ENCODE results near the gene CPB1. TPM values are rescaled to one million over a fixed set of nuclear protein-coding genes. Genes with fewer than 3 reads are reported as not detected.

CPB1 gene
- total and polyA plus RNA-seq, 12 donors, result 0.29 to 3.2 (median 2.1) TPM; not detected in 4

DNA sequence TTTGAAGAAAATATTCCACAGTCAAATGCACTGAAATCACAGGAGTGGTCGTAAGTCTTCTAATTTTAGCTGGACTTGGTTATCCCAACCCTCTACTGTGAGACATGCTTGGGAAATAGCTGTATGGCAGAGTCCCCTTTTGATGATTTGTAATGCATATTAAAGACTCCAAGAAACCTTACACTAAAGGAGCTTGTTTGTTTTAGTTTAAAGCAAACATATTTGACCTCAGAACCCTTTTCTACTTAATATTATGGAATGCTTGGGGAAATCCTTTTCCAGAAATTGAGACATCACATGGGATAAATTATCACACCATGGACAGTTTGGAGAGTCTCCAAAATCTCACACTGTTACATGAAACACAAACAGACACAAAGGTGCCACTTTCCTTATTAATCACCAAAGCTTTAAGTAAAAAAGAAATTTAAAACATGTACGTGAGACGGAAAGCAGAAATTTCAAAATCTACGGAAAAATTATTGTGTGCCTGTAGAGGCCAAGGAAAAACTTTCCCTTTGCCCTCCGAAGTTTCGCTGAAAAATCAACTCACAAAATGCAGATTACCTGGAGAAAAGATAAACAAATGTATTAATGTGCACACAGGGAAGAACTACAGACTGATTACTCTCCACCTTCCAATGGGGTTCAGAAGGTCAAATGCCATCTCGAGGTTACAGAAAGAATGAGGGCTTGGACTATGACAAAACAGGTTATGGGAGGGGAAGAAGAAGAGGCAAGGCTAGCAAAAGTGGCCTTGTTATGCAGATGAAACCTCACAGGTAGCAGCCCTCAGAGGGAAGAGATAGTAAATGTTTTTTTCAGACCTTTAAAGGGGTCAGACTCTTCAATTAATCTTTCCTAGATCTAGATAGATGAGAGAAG lies 7.0 kb upstream of the CPB1 start:
- H3K36me3 ChIP-seq, result no peaks in the 10 kb centered on the region
- 71% methylated on average over 7 of the region's 7 CpGs for WGBS, 2 donors
- no peak overlapping the region for H3K4me3 ChIP-seq
- H3K27ac ChIP-seq, result no peak overlapping the region
- H3K4me1 ChIP-seq, result no peaks in the 10 kb centered on the region
- ATAC-seq (no peak), DNase-seq (no peak)
- intact Hi-C loops (cut with DNase I), result no loop called here
- TF ChIP-seq, protein P1, sequence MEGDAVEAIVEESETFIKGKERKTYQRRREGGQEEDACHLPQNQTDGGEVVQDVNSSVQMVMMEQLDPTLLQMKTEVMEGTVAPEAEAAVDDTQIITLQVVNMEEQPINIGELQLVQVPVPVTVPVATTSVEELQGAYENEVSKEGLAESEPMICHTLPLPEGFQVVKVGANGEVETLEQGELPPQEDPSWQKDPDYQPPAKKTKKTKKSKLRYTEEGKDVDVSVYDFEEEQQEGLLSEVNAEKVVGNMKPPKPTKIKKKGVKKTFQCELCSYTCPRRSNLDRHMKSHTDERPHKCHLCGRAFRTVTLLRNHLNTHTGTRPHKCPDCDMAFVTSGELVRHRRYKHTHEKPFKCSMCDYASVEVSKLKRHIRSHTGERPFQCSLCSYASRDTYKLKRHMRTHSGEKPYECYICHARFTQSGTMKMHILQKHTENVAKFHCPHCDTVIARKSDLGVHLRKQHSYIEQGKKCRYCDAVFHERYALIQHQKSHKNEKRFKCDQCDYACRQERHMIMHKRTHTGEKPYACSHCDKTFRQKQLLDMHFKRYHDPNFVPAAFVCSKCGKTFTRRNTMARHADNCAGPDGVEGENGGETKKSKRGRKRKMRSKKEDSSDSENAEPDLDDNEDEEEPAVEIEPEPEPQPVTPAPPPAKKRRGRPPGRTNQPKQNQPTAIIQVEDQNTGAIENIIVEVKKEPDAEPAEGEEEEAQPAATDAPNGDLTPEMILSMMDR (IDR thresholded peaks at IDR 0.05), result no peak
- H3K9me3 ChIP-seq, result peaks cover 0 to 16% (median 0%) of the 10 kb centered on the region in 11 donors
- no peaks in the 10 kb centered on the region for H3K27me3 ChIP-seq

DNA sequence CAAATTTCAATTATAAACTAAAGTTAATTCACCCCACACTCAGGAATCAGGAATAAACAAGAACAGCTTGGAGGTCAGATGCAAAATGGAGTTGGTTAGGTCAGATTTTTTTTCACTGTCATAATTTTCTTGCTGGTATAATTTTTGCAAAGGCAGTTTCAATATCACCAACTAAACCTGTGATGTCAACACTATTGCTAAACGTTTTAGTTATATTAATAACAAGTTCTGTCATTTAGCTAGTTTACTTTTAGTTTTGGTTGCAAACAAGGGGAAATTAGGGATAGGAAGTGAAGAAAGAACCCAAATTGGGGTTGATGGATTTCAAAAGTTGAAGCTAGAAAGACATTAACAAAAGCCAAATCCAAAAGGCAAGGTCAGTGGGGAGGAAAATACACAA lies 4.6 kb upstream of the CPB1 start:
- Histone ChIP-seq H3K27me3 (no peaks in the 10 kb centered on the region), H3K27ac (no peak overlapping the region), H3K4me1 (no peaks in the 10 kb centered on the region), H3K4me3 (no peak overlapping the region), H3K36me3 (no peaks in the 10 kb centered on the region), H3K9me3 (peaks cover 0 to 16% (median 0%) of the 10 kb centered on the region in 11 donors)
- WGBS, 2 donors, result 44 to 62% methylated on average over 1 of the region's 1 CpG
- ATAC-seq (no peak), DNase-seq (no peak)
- intact Hi-C loops (cut with DNase I), result no loop called here
- TF ChIP-seq, protein P1 (IDR thresholded peaks at IDR 0.05), result no peak

DNA sequence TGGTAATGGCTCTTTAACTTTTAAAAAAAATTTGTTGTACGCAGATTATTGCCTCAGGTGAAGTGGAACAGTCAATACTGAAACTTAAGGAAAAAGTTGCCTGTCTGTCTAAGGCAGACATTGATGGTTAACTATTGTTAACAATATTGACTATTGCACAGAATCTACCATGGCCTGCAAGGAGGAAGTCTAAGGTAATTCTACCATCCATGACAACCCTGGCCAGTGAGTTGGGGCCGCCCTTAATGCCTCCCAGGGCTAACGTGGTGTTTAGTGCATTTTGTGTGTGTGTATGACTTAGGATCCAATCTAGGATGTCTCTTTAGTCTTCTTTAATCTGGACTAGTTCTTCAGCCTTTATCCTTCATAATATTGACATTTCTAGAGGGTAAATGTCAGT lies 2.1 kb upstream of the CPB1 start:
- H3K27me3 ChIP-seq, result no peaks in the 10 kb centered on the region
- no peak overlapping the region for H3K4me3 ChIP-seq
- ATAC-seq (no peak), DNase-seq (no peak)
- intact Hi-C loops (cut with DNase I), result no loop called here
- peaks cover 0 to 16% (median 0%) of the 10 kb centered on the region in 11 donors for H3K9me3 ChIP-seq
- 75 to 84% methylated on average over 3 of the region's 3 CpGs for WGBS, 2 donors
- no peaks in the 10 kb centered on the region for H3K4me1 ChIP-seq
- TF ChIP-seq, protein P1 (IDR thresholded peaks at IDR 0.05), result no peak
- H3K36me3 ChIP-seq, result no peaks in the 10 kb centered on the region
- no peak overlapping the region for H3K27ac ChIP-seq

DNA sequence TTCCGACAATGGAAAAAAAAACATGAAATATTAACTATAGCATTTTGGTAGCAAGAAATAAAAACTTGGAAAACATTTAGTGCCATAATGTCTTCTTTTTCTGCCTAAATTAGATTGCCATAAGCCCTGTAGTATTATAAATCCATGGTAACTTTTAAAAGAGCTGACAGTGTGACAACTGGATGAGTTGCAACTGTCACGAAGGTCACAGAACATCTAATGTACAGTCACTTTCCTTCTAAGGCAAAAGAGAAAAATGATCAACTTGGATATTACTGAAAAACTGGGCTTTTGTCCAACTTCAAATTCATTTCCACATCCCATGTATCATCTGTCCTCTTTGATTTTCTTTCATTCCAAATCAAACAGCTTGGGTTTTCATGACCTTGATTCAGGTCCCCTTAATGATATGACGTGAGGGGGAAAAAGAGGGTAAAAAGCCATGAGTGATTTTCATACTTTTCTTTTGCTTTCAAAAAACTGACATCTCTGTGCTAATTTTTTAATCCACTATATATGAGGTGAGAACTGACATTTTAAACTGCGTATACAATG lies 602 bp downstream of the CPB1 start:
- ATAC-seq (no peak), DNase-seq (no peak)
- H3K4me1 ChIP-seq, result no peaks in the 10 kb centered on the region
- intact Hi-C loops (cut with DNase I), result no loop called here
- H3K4me3 ChIP-seq, result no peak overlapping the region
- WGBS, 2 donors, result 67 to 78% methylated on average over 4 of the region's 4 CpGs
- no peak overlapping the region for H3K27ac ChIP-seq
- H3K27me3 ChIP-seq, result no peaks in the 10 kb centered on the region
- H3K36me3 ChIP-seq, result no peaks in the 10 kb centered on the region
- no peaks in the 10 kb centered on the region for H3K9me3 ChIP-seq
- TF ChIP-seq, protein P1 (IDR thresholded peaks at IDR 0.05), result no peak
